CD4-positive, alpha-beta T cell treated with Interleukin-12 subunit alpha and Interleukin-12 subunit beta, for 1 hour (primary cell): ENCODE data around the gene C7orf33.
"Not testable (repeated sequence)": the region's sequence is repeated elsewhere in the genome, so short reads cannot be mapped to it uniquely, and the experiment has no call there.

ENCODE experiments used
- DNase-seq: peaks from one replicate; pipeline ENCODE4 v3.0.0-alpha.2; 2020

The C7orf33 gene

GRCh38 chr7:148590471-148590870 is at the start of gene C7orf33:
C7orf33 (plus strand) TSS chr7:148590766; CDS start chr7:148590926, 160 bp downstream.
- DNase-seq, result no peak

GRCh38 chr7:148541891-148542504 is 48.6 kb upstream of the C7orf33 start:
- DNase-seq, result no peak

- DNase-seq, result no peak
Observed at GRCh38 chr7:148543302-148543701, 47.3 kb upstream of the C7orf33 start.

DNA sequence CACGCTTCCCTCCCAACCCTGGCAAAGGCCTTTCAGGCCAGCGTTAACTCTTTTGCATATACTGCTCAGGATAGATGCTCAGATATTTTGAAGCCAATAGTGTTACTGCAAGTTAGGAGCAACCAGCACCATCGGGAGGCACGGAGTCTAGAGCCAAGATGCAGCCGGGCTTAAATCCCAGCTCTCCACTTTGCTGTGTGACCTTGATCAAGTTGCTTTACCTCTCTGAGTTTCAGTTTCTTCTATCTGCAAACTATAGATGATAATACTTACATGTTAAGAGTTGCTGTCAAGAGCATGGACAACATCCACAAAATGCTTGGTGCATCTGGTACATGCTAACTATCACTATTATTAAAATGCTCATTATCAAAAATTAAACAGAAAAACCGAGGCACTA is 45.4 kb upstream of the C7orf33 start:
- DNase-seq, result no peak

GRCh38 chr7:148545932-148546331 is 44.6 kb upstream of the C7orf33 start:
- DNase-seq, result no peak

DNA sequence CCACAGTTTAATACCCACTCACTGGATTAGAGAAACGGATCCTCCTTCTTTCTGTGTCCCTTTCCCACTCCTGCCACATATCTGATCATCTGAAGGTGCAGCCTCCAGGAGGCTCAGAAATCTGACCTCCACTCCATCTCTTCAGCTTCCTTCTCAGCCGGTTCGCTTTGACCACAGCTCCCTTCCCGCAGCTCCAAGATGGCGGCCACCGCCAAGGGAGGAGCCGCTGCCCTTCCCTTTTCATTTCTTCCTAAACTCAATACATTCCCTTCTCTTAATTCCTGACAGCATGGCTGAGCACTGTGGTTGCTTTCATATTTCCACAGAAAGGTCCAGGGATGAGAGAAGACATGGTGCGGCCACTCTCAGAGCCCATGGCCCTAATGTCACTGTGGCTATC is 43.7 kb upstream of the C7orf33 start:
- DNase-seq, result no peak

DNA sequence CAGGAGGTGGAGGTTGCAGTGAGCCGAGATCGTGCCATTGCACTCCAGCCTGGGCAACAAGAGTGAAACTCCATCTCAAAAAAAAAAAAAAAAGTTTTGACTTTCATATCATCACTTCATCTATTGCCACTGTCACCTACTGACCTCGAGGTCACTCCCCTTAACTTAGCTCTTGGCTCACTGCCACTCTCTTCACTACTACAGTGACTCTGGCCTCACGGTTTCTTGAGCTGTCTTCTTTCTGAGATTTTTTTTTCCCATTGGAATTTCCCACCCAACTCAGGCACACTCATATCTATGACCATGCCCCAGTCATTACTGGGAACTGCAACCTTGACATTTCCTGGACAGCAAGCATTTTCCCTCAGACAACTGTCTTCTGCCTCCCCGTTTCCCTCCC is 42.6 kb upstream of the C7orf33 start:
- no peak for DNase-seq

GRCh38 chr7:148553979-148554378 is 36.6 kb upstream of the C7orf33 start:
- DNase-seq, result no peak

- no peak for DNase-seq
Observed at GRCh38 chr7:148556892-148557291, 33.7 kb upstream of the C7orf33 start.

- DNase-seq, result no peak
Observed at GRCh38 chr7:148558914-148559313, 31.7 kb upstream of the C7orf33 start.

DNA sequence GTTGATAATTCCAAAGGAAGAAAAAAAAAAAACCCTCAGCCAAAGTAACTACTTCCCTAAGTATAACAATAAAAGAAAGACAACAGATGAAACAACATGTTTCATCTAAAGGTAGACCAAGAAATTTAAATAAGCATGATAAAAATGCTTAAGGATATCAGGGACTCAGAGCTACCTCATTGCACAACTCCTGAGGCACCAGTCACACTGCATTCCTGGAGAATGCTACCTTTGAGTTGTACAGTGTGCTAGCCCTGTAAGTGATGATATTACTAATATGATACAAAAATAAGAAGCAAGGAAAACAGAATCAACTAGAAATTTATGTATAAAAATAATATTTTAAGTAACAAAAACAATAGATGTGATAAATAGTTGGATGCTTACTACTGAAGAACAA is 29.5 kb upstream of the C7orf33 start:
- DNase-seq, result no peak

DNA sequence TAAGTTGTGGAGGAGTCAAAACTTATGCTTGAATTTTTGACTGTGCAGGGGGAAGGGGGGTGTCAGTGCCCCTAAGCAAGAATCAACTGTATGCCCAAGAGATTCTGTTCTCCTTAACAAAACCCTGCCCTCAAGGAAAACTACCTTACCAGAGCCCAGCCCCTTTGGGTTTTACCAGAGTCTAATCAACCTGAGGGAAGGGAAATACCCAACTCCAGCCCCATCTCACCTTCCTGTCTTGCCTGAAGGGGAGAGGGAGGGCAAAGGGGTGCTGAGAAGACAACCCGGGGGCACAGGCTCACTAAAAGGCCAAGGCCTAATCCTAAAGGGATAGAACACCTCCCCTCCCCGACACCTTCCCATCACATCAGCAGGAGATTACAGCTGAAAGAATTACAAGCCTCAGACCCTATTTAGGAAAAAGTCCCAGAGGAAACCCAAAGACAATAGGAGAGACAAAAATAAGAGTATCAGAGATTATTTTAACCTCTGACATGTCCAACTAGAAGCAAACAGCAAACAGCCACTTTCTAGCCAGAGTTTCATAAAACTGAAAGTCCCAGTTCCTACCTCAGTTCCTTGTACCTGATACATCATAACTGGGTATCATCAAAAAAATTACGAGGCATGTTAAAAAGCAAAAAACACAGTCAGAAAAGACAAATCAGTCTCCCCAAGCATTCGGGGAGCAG is 26.8 kb upstream of the C7orf33 start:
- no peak for DNase-seq

GRCh38 chr7:148564275-148564951 is 26.2 kb upstream of the C7orf33 start:
- DNase-seq, result peak; percentile 13

DNA sequence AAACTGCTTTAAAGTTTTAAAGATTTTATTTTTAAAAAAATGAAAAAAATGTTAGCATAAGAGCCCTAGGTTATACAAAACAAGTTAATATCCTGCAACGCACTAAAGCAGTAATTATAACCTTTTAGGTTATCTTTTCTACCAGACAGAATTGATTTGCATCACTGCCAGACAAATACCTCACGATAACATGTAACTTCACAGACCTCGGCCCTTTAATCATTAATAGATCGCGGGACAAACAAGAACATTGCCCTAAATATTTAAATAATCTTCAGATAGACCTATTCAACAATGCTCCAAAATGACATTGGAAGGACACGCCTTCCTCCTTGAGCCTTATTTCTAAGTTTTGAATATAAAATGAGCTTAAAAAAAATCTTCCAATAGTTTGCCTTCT is 23.8 kb upstream of the C7orf33 start:
- no peak for DNase-seq

GRCh38 chr7:148567524-148567923 is 23.0 kb upstream of the C7orf33 start:
- no peak for DNase-seq

- DNase-seq, result no peak
Observed at GRCh38 chr7:148570510-148570909, 20.1 kb upstream of the C7orf33 start.

GRCh38 chr7:148570973-148571372 is 19.6 kb upstream of the C7orf33 start:
- DNase-seq, result not testable (repeated sequence)

GRCh38 chr7:148571381-148571780 is 19.2 kb upstream of the C7orf33 start:
- no peak for DNase-seq

DNA sequence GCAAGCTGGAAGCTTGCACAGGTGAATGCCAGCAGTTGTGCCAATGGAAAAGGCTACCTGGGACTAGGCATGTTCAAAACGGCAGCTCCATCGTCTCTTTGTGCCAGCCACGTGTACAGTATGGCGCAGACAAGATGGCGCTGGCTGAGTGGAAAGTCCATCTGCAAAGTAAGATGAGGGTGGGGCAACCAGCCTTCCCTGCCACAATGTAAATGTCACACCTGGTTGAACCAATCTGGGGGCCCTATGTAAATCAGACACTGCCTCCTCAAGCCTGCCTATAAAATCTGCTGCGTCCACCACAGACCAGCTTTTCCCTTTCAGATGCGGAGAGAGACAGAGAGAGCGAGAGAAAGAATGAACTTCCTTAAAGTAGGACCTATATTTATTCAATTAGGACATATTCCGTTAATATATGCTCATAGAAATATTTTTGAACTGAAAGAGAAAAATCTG is 18.5 kb upstream of the C7orf33 start:
- no peak for DNase-seq

DNA sequence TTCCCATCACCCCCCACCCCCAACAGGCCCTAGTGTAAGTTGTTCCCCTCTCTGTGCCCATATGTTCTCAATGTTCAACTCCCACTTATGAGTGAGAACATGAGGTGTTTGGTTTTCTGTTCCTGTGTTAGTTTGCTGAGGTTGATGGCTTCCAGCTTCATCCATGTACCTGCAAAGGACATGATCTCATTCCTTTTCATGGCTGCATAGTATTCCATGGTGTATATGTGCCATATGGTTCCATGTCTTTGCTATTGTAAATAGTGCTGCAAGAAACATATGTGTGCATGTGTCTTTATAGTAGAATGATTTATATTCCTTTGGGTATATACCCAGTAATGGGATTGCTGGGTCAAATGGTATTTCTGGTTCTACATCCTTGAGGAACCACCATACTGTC is 17.0 kb upstream of the C7orf33 start:
- not testable (repeated sequence) for DNase-seq

- peak; percentile 74 for DNase-seq
Observed at GRCh38 chr7:148575640-148576411, 14.7 kb upstream of the C7orf33 start.

GRCh38 chr7:148579366-148579765 is 11.2 kb upstream of the C7orf33 start:
- no peak for DNase-seq

DNA sequence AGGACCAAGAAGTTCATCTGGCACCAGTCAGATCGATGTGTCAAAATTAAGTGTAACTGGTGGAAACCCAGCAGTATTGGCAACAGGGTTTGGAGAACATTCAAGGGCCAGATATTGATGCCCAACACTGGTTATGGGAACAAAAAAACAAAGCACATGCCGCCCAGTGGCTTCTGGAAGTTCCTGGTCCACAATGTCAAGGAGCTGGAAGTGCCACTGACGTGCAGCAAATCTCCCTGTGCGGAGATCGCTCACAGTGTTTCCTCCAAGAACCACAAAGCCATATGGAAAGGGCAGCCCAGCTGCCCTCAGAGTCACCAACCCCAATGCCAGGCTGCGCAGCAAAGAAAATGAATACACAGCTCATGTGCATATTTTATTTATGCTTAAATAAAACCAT is 10.1 kb upstream of the C7orf33 start:
- DNase-seq, result no peak
